CD4-positive, alpha-beta T cell treated with Interleukin-21 for 1 hour (primary cell): ENCODE data around the gene KCMF1.

Experiments used
- DNase-seq: peaks from one replicate; pipeline ENCODE4 v3.0.0-alpha.2; 2020

Gene KCMF1

GRCh38 chr2:85032621-85033020, 61.7 kb downstream of the KCMF1 start:
- DNase-seq, result no peak

- DNase-seq, result no peak
Measured at GRCh38 chr2:85033388-85033787, 62.4 kb downstream of the KCMF1 start.

GRCh38 chr2:85034158-85034557, 63.2 kb downstream of the KCMF1 start:
- no peak for DNase-seq

- DNase-seq, result no peak
Measured at GRCh38 chr2:85037622-85038021, 66.7 kb downstream of the KCMF1 start.

GRCh38 chr2:85042330-85042729, 71.4 kb downstream of the KCMF1 start:
- no peak for DNase-seq

- DNase-seq, result no peak
Measured at GRCh38 chr2:85048534-85048933, 77.6 kb downstream of the KCMF1 start.

GRCh38 chr2:85049236-85049635, 78.3 kb downstream of the KCMF1 start:
- no peak for DNase-seq

- DNase-seq, result no peak
Measured at GRCh38 chr2:85053802-85054201, 82.8 kb downstream of the KCMF1 start.

GRCh38 chr2:85057226-85057962, 86.4 kb downstream of the KCMF1 start:
- no peak for DNase-seq

- no peak for DNase-seq
Measured at GRCh38 chr2:85061896-85062295, 90.9 kb downstream of the KCMF1 start.

GRCh38 chr2:85062565-85062964, 91.6 kb downstream of the KCMF1 start:
- no peak for DNase-seq

- DNase-seq, result no peak
Measured at GRCh38 chr2:85063981-85064599, 93.1 kb downstream of the KCMF1 start.

GRCh38 chr2:85064927-85065577, 94.1 kb downstream of the KCMF1 start:
- DNase-seq, result no peak

GRCh38 chr2:85066006-85066740, 95.2 kb downstream of the KCMF1 start:
- DNase-seq, result no peak

- DNase-seq, result peak; percentile 23
Measured at GRCh38 chr2:85066874-85067351, 96.0 kb downstream of the KCMF1 start.

GRCh38 chr2:85071096-85071495, 100.1 kb downstream of the KCMF1 start:
- no peak for DNase-seq

GRCh38 chr2:85073033-85073432, 102.1 kb downstream of the KCMF1 start:
- DNase-seq, result no peak

- DNase-seq, result no peak
Measured at GRCh38 chr2:85076618-85077274, 105.8 kb downstream of the KCMF1 start.

GRCh38 chr2:85077859-85078419, 107.0 kb downstream of the KCMF1 start:
- DNase-seq, result no peak

- no peak for DNase-seq
Measured at GRCh38 chr2:85078536-85078935, 107.6 kb downstream of the KCMF1 start.

GRCh38 chr2:85083092-85083491, 112.1 kb downstream of the KCMF1 start:
- DNase-seq, result no peak

- DNase-seq, result no peak
Measured at GRCh38 chr2:85085563-85085962, 114.6 kb downstream of the KCMF1 start.
